ENCODE data around the gene CD200R1L.
"Not testable (repeated sequence)": the region's sequence is repeated elsewhere in the genome, so short reads cannot be mapped to it uniquely, and the experiment has no call there.

CD200R1L gene

DNA sequence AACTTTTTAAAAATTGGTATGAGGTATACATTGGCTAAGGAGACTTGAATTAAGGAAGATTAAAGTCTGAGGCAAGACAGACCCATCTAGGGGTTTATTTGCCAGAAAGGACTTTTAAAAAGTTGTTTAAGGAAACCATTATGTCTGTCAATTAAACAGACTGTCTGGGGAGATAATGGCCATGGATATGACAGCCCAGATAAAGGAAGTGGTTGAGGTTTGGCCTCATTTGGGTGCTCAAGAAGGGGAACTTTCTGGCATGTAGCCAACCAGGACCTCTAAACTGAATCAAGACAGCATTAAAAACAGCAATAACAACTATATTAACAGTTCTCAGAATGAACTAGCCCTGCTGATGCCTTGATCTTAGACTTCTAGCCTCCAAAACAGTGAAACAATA, 9.9 kb upstream of the CD200R1L start (continued):
- TF ChIP-seq ZNF624 (tag by site-specific recombination; IDR thresholded peaks at IDR 0.05) (no peak), ZBTB7A (tag by site-specific recombination; IDR thresholded peaks at IDR 0.05; ENCODE audit: low read depth) (no peak), ZSCAN5A (tag by site-specific recombination; IDR thresholded peaks at IDR 0.05) (no peak), ZNF529 (tag by site-specific recombination; IDR thresholded peaks at IDR 0.05; ENCODE audit: insufficient replicate concordance) (no peak)
- TF ChIP-seq, protein P1, sequence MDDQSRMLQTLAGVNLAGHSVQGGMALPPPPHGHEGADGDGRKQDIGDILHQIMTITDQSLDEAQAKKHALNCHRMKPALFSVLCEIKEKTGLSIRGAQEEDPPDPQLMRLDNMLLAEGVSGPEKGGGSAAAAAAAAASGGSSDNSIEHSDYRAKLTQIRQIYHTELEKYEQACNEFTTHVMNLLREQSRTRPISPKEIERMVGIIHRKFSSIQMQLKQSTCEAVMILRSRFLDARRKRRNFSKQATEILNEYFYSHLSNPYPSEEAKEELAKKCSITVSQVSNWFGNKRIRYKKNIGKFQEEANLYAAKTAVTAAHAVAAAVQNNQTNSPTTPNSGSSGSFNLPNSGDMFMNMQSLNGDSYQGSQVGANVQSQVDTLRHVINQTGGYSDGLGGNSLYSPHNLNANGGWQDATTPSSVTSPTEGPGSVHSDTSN (CRISPR knock-in tag; IDR thresholded peaks at IDR 0.05) = no peak

DNA sequence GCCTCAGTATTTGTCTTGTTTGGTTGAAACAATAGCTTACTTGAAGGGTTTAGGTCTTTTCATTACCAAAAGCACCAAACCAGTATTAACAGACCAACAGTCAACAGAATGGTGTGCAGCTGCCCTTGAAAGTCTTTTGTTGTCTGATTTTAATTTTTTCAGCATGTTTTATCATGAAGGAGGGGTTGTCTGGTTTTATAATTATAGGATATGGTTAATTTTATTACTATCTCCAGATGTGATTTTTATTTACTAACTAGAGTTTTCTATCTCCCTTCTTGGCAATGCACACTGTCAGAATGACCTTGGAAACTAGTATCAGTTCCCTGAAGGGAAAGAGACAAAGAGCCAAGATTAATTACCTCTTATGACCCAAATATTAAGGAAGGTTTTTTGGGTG, 9.2 kb upstream of the CD200R1L start:
- ChIA-PET POLR2A (no interaction called here), CTCF (interaction anchor here (0.6 kb wide), 1 partner anchor 71 kb away, joined by 4 read pairs; no protein-coding TSS in a partner anchor)
- H3K36me3 ChIP-seq (ENCODE audit: control insufficient read depth in 2 of 2, insufficient read depth in 1 of 2, low read length in 2 of 2) = no peaks in the 10 kb centered on the region
- TF ChIP-seq ZNF391 (tag by site-specific recombination; IDR thresholded peaks at IDR 0.05; ENCODE audit: borderline replicate concordance, low read depth) = no peak
- TF ChIP-seq ZNF48 (tag by site-specific recombination; IDR thresholded peaks at IDR 0.05) = no peak
- no peak for TF ChIP-seq GLI2 (tag by site-specific recombination; IDR thresholded peaks at IDR 0.05; ENCODE audit: borderline replicate concordance, low read depth)
- H3K27ac ChIP-seq (ENCODE audit: extremely low read depth, low read depth, low read length) = no peak overlapping the region
- no peaks in the 10 kb centered on the region for H3K9me3 ChIP-seq (ENCODE audit: control insufficient read depth, insufficient read depth, low read depth, low read length)
- H3K4me3 ChIP-seq (ENCODE audit: low read depth, low read length) = no peak overlapping the region
- H3K4me1 ChIP-seq (ENCODE audit: control insufficient read depth, insufficient read depth, low read length) = no peaks in the 10 kb centered on the region

DNA sequence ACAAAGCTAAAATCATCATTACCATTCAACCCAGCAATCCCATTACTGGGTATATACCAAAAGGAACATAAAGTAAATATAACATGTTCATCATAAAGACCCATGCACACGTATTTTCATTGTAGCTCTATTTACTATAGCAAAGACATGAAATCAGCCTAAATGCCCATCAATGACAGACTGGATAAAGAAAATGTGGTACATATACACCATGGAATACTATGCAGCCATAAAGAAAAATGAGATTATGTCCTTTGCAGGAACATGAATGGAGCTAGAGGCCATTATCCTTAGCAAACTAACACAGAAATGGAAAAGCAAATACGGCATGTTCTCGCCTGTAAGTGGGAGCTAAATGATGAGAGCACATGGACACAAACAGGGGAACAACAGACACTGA, 8.4 kb upstream of the CD200R1L start:
- H3K27ac ChIP-seq (ENCODE audit: extremely low read depth, low read depth, low read length); H3K36me3 ChIP-seq (ENCODE audit: control insufficient read depth in 2 of 2, insufficient read depth in 1 of 2, low read length in 2 of 2); POLR2A ChIA-PET; H3K9me3 ChIP-seq (ENCODE audit: control insufficient read depth, insufficient read depth, low read depth, low read length); H3K4me3 ChIP-seq (ENCODE audit: low read depth, low read length); H3K4me1 ChIP-seq (ENCODE audit: control insufficient read depth, insufficient read depth, low read length): not testable (repeated sequence)
- CTCF ChIA-PET = interaction anchor here (0.6 to 0.7 kb wide), 2 partner anchors 72 to 82 kb away, joined by 3 to 4 read pairs; no protein-coding TSS in a partner anchor

GRCh38 chr3:112848196-112848595, 1.5 kb upstream of the CD200R1L start:
- ChIA-PET POLR2A (no interaction called here), CTCF (no interaction called here)
- Histone ChIP-seq H3K4me3 (ENCODE audit: low read depth, low read length) (no peak overlapping the region), H3K4me1 (ENCODE audit: control insufficient read depth, insufficient read depth, low read length) (no peaks in the 10 kb centered on the region), H3K9me3 (ENCODE audit: control insufficient read depth, insufficient read depth, low read depth, low read length) (no peaks in the 10 kb centered on the region), H3K36me3 (ENCODE audit: control insufficient read depth in 2 of 2, insufficient read depth in 1 of 2, low read length in 2 of 2) (no peaks in the 10 kb centered on the region), H3K27ac (ENCODE audit: extremely low read depth, low read depth, low read length) (no peak overlapping the region)
- TF ChIP-seq ZNF792 (tag by site-specific recombination; IDR thresholded peaks at IDR 0.05) (no peak), KLF8 (tag by site-specific recombination; IDR thresholded peaks at IDR 0.05) (no peak), ZNF626 (tag by site-specific recombination; IDR thresholded peaks at IDR 0.05) (no peak), YY1 (tag by site-specific recombination; IDR thresholded peaks at IDR 0.05) (no peak), ZNF350 (tag by site-specific recombination; IDR thresholded peaks at IDR 0.05) (no peak), ZNF274 (IDR thresholded peaks at IDR 0.05; ENCODE audit: low read length) (no peak), ZNF274 (tag by site-specific recombination; IDR thresholded peaks at IDR 0.05; ENCODE audit: borderline replicate concordance) (no peak), ZNF530 (tag by site-specific recombination; IDR thresholded peaks at IDR 0.05; ENCODE audit: low read depth) (no peak), ZNF155 (tag by site-specific recombination; IDR thresholded peaks at IDR 0.05) (no peak), ZNF2 (tag by site-specific recombination; IDR thresholded peaks at IDR 0.05) (no peak), GFI1B (tag by site-specific recombination; IDR thresholded peaks at IDR 0.05) (no peak), ZNF596 (tag by site-specific recombination; IDR thresholded peaks at IDR 0.05) (no peak), HOXD13 (CRISPR knock-in tag; IDR thresholded peaks at IDR 0.05; ENCODE audit: borderline replicate concordance) (no peak), TSHZ1 (tag by site-specific recombination; IDR thresholded peaks at IDR 0.05; ENCODE audit: borderline replicate concordance) (no peak)
- TF ChIP-seq, protein P2, sequence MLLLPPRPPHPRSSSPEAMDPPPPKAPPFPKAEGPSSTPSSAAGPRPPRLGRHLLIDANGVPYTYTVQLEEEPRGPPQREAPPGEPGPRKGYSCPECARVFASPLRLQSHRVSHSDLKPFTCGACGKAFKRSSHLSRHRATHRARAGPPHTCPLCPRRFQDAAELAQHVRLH (tag by site-specific recombination; IDR thresholded peaks at IDR 0.05) = no peak
- TF ChIP-seq, protein P3, sequence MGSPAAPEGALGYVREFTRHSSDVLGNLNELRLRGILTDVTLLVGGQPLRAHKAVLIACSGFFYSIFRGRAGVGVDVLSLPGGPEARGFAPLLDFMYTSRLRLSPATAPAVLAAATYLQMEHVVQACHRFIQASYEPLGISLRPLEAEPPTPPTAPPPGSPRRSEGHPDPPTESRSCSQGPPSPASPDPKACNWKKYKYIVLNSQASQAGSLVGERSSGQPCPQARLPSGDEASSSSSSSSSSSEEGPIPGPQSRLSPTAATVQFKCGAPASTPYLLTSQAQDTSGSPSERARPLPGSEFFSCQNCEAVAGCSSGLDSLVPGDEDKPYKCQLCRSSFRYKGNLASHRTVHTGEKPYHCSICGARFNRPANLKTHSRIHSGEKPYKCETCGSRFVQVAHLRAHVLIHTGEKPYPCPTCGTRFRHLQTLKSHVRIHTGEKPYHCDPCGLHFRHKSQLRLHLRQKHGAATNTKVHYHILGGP (tag by site-specific recombination; IDR thresholded peaks at IDR 0.05) = no peak
